D721Med (cell line): ENCODE results near the gene CLIC5.

Source experiments
- DNase-seq: peaks from one replicate; pipeline ENCODE4 v3.0.0; 2011; ENCODE audit warnings: low spot score; ENCODE audit not compliant: insufficient read length
- FAIRE-seq: peaks from 2 replicates; lab custom pipeline; 2011; peaks lifted over from hg19 to GRCh38; lab: Jason Lieb, UNC
- TF ChIP-seq, protein P1 (sequence below): IDR thresholded peaks from 2 replicates; pipeline ENCODE4 v1.5.1; 2012; ENCODE audit warnings: mild to moderate bottlenecking, control low read depth; ENCODE audit not compliant: insufficient read depth; ENCODE audit errors: missing control alignments

The CLIC5 gene

DNA sequence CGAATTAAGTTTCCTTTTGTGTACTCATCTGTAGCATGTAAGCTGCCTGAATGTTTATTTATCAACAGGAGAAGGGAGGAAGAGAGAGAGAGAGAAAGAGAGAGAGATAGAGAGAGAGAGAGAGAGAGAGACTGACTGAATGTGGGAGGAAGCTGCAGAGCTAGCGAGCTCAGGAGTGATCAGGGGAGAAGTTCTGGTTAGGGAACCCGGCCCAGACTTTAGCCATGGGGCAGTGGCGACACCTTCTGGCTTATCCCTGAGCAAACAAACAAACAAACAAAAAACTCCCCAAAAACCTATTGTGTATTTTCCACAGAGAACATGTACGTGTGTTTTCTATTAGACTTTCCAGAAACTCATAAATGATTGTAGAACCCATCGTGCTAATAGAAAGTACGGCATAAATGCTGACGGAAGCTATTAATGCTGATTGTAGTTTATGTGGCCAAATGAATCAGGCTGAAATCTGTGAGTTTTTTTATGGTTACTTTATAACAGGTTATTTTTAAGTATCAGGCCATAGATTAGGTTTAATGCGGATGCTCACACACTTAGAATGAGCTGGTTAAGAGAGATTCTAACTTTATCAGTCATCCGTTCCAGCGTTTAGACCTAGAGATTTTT, 92.8 kb downstream of the CLIC5 start:
- FAIRE-seq (no peak), DNase-seq (no peak)
- TF ChIP-seq, protein P1, sequence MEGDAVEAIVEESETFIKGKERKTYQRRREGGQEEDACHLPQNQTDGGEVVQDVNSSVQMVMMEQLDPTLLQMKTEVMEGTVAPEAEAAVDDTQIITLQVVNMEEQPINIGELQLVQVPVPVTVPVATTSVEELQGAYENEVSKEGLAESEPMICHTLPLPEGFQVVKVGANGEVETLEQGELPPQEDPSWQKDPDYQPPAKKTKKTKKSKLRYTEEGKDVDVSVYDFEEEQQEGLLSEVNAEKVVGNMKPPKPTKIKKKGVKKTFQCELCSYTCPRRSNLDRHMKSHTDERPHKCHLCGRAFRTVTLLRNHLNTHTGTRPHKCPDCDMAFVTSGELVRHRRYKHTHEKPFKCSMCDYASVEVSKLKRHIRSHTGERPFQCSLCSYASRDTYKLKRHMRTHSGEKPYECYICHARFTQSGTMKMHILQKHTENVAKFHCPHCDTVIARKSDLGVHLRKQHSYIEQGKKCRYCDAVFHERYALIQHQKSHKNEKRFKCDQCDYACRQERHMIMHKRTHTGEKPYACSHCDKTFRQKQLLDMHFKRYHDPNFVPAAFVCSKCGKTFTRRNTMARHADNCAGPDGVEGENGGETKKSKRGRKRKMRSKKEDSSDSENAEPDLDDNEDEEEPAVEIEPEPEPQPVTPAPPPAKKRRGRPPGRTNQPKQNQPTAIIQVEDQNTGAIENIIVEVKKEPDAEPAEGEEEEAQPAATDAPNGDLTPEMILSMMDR: peak; percentile 78

DNA sequence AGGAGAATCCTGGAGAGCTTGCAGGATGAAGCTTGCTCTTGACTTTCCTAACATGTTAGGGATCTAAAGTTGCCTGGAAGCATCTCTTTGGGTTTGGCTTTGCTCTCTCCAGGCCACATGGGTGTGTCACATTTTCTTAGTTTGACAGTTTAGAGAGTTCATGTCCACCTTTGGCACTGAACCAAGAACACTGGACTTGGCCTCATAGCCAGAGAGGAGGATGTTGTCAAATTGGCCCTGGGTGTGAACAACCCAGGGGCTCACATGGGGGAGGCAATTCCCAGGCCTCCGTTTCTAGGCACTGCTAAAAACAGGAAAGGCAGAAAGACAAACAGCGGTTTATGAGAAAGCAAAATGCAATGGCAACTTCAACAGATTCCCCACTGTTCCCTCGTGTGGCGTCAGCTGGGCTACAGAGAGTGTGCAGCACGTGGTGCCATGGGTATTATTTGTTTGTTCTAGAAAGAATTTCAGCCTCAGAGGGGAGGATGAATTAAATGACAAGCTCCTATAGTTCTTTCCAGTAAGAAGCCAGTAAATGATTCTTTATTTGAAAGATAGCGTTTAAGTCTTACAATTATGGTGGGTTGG, 93.9 kb downstream of the CLIC5 start:
- TF ChIP-seq, protein P1: no peak
- no peak for FAIRE-seq

DNA sequence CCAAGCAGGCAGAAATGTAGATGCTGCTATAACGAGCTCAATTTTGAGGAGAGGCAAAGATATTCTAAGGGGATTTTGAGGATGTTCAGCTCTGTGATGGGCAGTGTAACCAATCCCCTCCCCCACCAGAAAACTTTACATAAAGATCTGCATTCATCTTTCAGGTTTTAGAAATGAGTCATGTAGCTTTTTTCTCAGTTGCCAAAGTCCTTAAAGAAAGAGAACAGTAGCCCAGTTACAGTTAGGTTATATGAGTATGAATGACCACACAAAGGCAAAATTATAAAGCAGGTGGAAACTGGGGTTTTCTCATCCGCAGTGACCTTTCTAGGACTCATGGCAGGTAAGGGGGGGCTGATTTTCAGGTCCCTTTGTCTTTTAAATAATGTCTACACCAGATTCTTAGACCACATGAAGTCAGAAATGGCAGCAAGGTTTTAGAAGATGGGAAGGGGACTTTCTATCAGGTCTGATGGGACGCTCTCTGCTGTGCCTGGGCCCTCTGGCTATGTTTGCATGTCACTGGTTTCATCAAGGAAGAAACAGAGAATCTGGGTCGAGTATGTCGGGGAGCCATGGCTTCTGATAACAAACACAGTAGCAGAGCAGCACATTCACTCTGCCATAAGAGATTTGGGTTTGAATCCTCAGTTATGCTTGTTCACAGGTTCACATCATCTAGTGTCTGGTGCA, 94.7 kb downstream of the CLIC5 start:
- no peak for FAIRE-seq
- no peak for DNase-seq
- TF ChIP-seq, protein P1: no peak

More for the DNA sequence above, 93.9 kb downstream of the CLIC5 start:
- no peak for DNase-seq

DNA sequence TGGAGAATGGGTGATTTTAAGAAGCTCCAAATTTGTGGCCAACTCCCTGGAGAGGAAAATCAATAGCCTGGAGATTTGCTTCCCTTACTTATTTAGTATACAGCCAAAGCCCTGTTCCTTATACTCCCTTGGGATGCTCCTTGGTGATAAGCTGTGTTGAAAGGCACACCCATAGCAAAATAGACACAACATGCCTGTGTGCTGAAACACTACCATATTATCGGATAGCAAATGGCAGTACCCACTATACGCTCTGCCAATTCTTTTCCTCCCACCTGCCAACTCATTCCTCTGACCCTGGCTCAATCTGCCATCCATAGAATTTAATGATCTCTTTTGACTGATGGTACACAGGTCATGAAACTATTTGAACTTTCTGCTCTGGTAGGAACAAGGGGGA, 98.2 kb downstream of the CLIC5 start:
- TF ChIP-seq, protein P1: no peak
- DNase-seq (no peak), FAIRE-seq (no peak)

DNA sequence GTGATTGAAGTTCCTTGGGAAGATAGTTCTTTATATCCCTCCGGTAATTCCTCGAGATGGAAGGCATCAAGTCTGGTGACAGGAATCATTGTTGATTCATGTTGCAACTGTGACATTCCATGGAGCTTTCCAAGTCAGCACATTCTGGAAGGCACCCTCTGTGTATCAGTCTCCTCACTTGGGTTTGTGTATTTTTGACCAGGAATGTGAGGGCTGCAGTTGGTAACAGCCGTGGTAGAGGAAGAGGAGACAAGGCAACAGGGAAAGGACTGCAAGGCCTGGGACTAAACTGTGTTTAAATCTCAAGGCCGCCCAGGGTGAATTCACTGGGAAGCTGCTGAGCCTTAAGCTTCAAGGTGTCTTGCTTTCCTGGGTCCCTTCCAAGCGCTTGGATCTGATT, 99.0 kb downstream of the CLIC5 start:
- DNase-seq (no peak), FAIRE-seq (no peak)
- TF ChIP-seq, protein P1: no peak

DNA sequence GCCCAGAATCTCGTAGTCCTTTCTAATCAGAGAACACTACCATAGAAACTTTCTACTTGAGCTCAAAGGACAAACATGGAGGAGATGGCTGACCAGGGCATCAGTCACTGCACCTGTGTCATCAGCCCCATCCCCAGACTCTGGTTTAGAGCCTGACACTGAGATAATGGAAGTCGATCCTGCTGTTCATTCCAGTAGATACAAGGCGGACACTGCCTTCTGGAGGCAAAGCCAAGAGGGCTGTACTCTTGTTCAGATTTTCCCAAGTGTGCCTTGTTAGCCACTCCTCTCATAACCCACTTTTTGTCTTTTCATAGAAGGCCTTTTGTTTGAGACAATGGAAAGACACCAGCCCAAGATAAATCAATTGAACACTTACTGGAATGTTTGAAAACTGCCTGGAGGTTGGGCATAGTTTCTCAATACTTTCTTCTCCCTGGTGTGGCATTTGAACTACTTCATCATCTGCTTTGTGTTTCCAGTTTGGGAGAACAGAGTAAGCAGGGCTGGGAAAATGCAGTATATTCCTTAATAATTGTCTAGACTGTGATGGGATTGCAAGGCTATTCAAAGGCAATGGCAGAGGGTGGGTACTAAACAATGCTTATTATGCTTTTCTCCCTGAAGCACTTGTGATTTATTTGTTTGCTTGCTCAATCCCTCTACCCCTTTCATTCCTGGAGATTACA, 99.7 kb downstream of the CLIC5 start:
- FAIRE-seq (no peak), DNase-seq (no peak)
- TF ChIP-seq, protein P1: no peak

DNA sequence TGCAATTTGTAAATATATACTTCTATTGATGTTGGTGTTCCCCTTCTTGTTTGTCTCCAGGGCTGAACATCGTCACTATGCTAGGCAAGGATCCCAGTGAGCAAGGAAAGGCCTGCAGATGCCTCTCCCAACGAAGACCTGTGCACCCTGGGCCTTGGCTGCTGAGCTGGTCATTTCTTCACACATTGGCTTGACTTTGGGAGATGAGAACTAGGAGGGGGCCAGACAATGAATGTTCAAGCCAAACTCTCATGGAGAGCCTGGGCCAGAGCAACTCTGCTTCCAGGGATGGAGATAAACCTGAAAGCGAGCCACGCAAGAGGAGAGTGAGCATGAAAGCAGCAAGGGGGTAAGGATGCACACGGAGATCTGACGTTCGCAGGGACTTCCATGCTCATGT, 104.0 kb downstream of the CLIC5 start:
- FAIRE-seq: no peak
- TF ChIP-seq, protein P1: no peak
- no peak for DNase-seq
